Measurements from ENCODE around the gene LAD1.

LAD1 gene

GRCh38 chr1:201359031-201359872 is 39.9 kb downstream of the LAD1 start:
- TF ChIP-seq ZNF274 (IDR thresholded peaks at IDR 0.05; ENCODE audit: low read depth, low read length) = no peak
- no peak overlapping the region for H3K4me3 ChIP-seq (ENCODE audit: low read length)

GRCh38 chr1:201358596-201358995 is 40.5 kb downstream of the LAD1 start:
- no peak for TF ChIP-seq ZNF274 (IDR thresholded peaks at IDR 0.05; ENCODE audit: low read depth, low read length)

GRCh38 chr1:201357636-201358348 is 41.3 kb downstream of the LAD1 start:
- no peak overlapping the region for H3K4me3 ChIP-seq (ENCODE audit: low read length)
- no peak for TF ChIP-seq ZNF274 (IDR thresholded peaks at IDR 0.05; ENCODE audit: low read depth, low read length)

More at GRCh38 chr1:201358596-201358995, 40.5 kb downstream of the LAD1 start:
- H3K4me3 ChIP-seq (ENCODE audit: low read length) = no peak overlapping the region

GRCh38 chr1:201357211-201357610 is 41.9 kb downstream of the LAD1 start:
- TF ChIP-seq ZNF274 (IDR thresholded peaks at IDR 0.05; ENCODE audit: low read depth, low read length) = no peak
- H3K4me3 ChIP-seq (ENCODE audit: low read length) = no peak overlapping the region

GRCh38 chr1:201356701-201357100 is 42.4 kb downstream of the LAD1 start:
- H3K4me3 ChIP-seq (ENCODE audit: low read length) = no peak overlapping the region
- TF ChIP-seq ZNF274 (IDR thresholded peaks at IDR 0.05; ENCODE audit: low read depth, low read length) = no peak

- no peak overlapping the region for H3K4me3 ChIP-seq (ENCODE audit: low read length)
- TF ChIP-seq ZNF274 (IDR thresholded peaks at IDR 0.05; ENCODE audit: low read depth, low read length) = no peak
These were observed 42.9 kb downstream of the LAD1 start for GRCh38 chr1:201356236-201356635.

GRCh38 chr1:201355471-201355870 is 43.7 kb downstream of the LAD1 start:
- no peak overlapping the region for H3K4me3 ChIP-seq (ENCODE audit: low read length)
- TF ChIP-seq ZNF274 (IDR thresholded peaks at IDR 0.05; ENCODE audit: low read depth, low read length) = no peak

GRCh38 chr1:201354901-201355295 is 44.2 kb downstream of the LAD1 start:
- no peak overlapping the region for H3K4me3 ChIP-seq (ENCODE audit: low read length)
- no peak for TF ChIP-seq ZNF274 (IDR thresholded peaks at IDR 0.05; ENCODE audit: low read depth, low read length)

- no peak for TF ChIP-seq ZNF274 (IDR thresholded peaks at IDR 0.05; ENCODE audit: low read depth, low read length)
- no peak overlapping the region for H3K4me3 ChIP-seq (ENCODE audit: low read length)
These were observed 44.8 kb downstream of the LAD1 start for GRCh38 chr1:201354151-201354900.

- no peak for TF ChIP-seq ZNF274 (IDR thresholded peaks at IDR 0.05; ENCODE audit: low read depth, low read length)
- no peak overlapping the region for H3K4me3 ChIP-seq (ENCODE audit: low read length)
These were observed 45.8 kb downstream of the LAD1 start for GRCh38 chr1:201353186-201353940.

- TF ChIP-seq ZNF274 (IDR thresholded peaks at IDR 0.05; ENCODE audit: low read depth, low read length) = no peak
- H3K4me3 ChIP-seq (ENCODE audit: low read length) = no peak overlapping the region
These were observed 47.5 kb downstream of the LAD1 start for GRCh38 chr1:201351617-201352016.

GRCh38 chr1:201350884-201351283 is 48.2 kb downstream of the LAD1 start:
- no peak for TF ChIP-seq ZNF274 (IDR thresholded peaks at IDR 0.05; ENCODE audit: low read depth, low read length)
- H3K4me3 ChIP-seq (ENCODE audit: low read length) = no peak overlapping the region

GRCh38 chr1:201350361-201350725 is 48.8 kb downstream of the LAD1 start:
- TF ChIP-seq ZNF274 (IDR thresholded peaks at IDR 0.05; ENCODE audit: low read depth, low read length) = no peak

GRCh38 chr1:201349092-201349491 is 50.0 kb downstream of the LAD1 start:
- no peak for TF ChIP-seq ZNF274 (IDR thresholded peaks at IDR 0.05; ENCODE audit: low read depth, low read length)

More at GRCh38 chr1:201350361-201350725, 48.8 kb downstream of the LAD1 start:
- H3K4me3 ChIP-seq (ENCODE audit: low read length) = no peak overlapping the region

More at GRCh38 chr1:201349092-201349491, 50.0 kb downstream of the LAD1 start:
- no peak overlapping the region for H3K4me3 ChIP-seq (ENCODE audit: low read length)

Measured in GM08714 (cell line).